Daoy (cell line): Measurements from ENCODE around the gene RAP1GAP2. TPM values are rescaled to one million over a fixed set of nuclear protein-coding genes. Genes with fewer than 3 reads are reported as not detected.

Source experiments
- DNase-seq: peaks from one replicate; pipeline ENCODE4 v3.0.0-alpha.2; 2015; ENCODE audit warnings: low read depth
- total RNA-seq: library from RNA; depleted of rRNA; stranded (reverse); fragments of >200 nt; shearing (Covaris generic); gene quantifications from 2 replicates; pipeline ENCODE4 v1.2.3, GENCODE V29; 2014

The RAP1GAP2 gene
- total RNA-seq, 1 experiment from 2014 or later = 7.7 TPM

GRCh38 chr17:2911035-2911754, 115.0 kb downstream of the RAP1GAP2 start:
- no peak for DNase-seq

GRCh38 chr17:2911755-2912111, 115.5 kb downstream of the RAP1GAP2 start:
- no peak for DNase-seq

GRCh38 chr17:2912754-2913153, 116.5 kb downstream of the RAP1GAP2 start:
- DNase-seq = no peak

GRCh38 chr17:2916461-2916860, 120.2 kb downstream of the RAP1GAP2 start:
- DNase-seq = no peak

GRCh38 chr17:2921443-2921842, 125.2 kb downstream of the RAP1GAP2 start:
- DNase-seq = no peak

GRCh38 chr17:2924211-2924610, 128.0 kb downstream of the RAP1GAP2 start:
- peak; percentile 53 for DNase-seq

- no peak for DNase-seq
Observed at GRCh38 chr17:2925011-2925410, 128.8 kb downstream of the RAP1GAP2 start.

- peak; percentile 77 for DNase-seq
Observed at GRCh38 chr17:2926019-2926650, 129.9 kb downstream of the RAP1GAP2 start.

GRCh38 chr17:2928294-2928890, 132.2 kb downstream of the RAP1GAP2 start:
- DNase-seq = no peak

GRCh38 chr17:2929881-2930533, 133.8 kb downstream of the RAP1GAP2 start:
- DNase-seq = peak; percentile 62

- no peak for DNase-seq
Observed at GRCh38 chr17:2931876-2932275, 135.6 kb downstream of the RAP1GAP2 start.

- DNase-seq = no peak
Observed at GRCh38 chr17:2932946-2933345, 136.7 kb downstream of the RAP1GAP2 start.

GRCh38 chr17:2933606-2934005, 137.4 kb downstream of the RAP1GAP2 start:
- DNase-seq = no peak

GRCh38 chr17:2935632-2936031, 139.4 kb downstream of the RAP1GAP2 start:
- DNase-seq = no peak

- no peak for DNase-seq
Observed at GRCh38 chr17:2936351-2936750, 140.1 kb downstream of the RAP1GAP2 start.

GRCh38 chr17:2936771-2937321, 140.6 kb downstream of the RAP1GAP2 start:
- DNase-seq = no peak

- no peak for DNase-seq
Observed at GRCh38 chr17:2937331-2938003, 141.2 kb downstream of the RAP1GAP2 start.

- no peak for DNase-seq
Observed at GRCh38 chr17:2939714-2940351, 143.6 kb downstream of the RAP1GAP2 start.

- no peak for DNase-seq
Observed at GRCh38 chr17:2940352-2940751, 144.1 kb downstream of the RAP1GAP2 start.

GRCh38 chr17:2943981-2944380, 147.7 kb downstream of the RAP1GAP2 start:
- DNase-seq = no peak

- DNase-seq = no peak
Observed at GRCh38 chr17:2945299-2945698, 149.1 kb downstream of the RAP1GAP2 start.
